ENCODE measurements around the gene HAPLN2.
A peak's percentile ranks its signal among the peaks of the same experiment; 100 is the strongest.
"Not testable (repeated sequence)": the region's sequence is repeated elsewhere in the genome, so short reads cannot be mapped to it uniquely, and the experiment has no call there.

HAPLN2 gene

GRCh38 chr1:156623946-156624813 is 5.0 kb downstream of the HAPLN2 start:
- DNase-seq, result peak in 3 of 6 experiments; percentile 16 to 41 (median 31)

- DNase-seq, result peak in 2 of 6 experiments; percentile 26 to 31
These were observed 5.7 kb downstream of the HAPLN2 start for GRCh38 chr1:156624814-156625435.

GRCh38 chr1:156625436-156626078 is 6.3 kb downstream of the HAPLN2 start:
- DNase-seq, result peak; percentile 19 to 77 (median 68)

- no peak for DNase-seq
These were observed 6.8 kb downstream of the HAPLN2 start for GRCh38 chr1:156626079-156626438.

GRCh38 chr1:156627313-156627880 is 8.2 kb downstream of the HAPLN2 start:
- DNase-seq, result peak in 5 of 6 experiments; percentile 5 to 30 (median 18)

- no peak for DNase-seq
These were observed 10.7 kb downstream of the HAPLN2 start for GRCh38 chr1:156629823-156630449.

GRCh38 chr1:156631152-156631551 is 11.9 kb downstream of the HAPLN2 start:
- DNase-seq, result not testable (repeated sequence)

- DNase-seq, result no peak
These were observed 13.1 kb downstream of the HAPLN2 start for GRCh38 chr1:156632355-156632754.

GRCh38 chr1:156638189-156638985 is 19.2 kb downstream of the HAPLN2 start:
- DNase-seq, result no peak

- DNase-seq, result no peak
These were observed 20.4 kb downstream of the HAPLN2 start for GRCh38 chr1:156639601-156640101.

GRCh38 chr1:156640842-156641706 is 21.9 kb downstream of the HAPLN2 start:
- no peak for DNase-seq

- peak in 3 of 6 experiments; percentile 17 to 28 (median 18) for DNase-seq
These were observed 22.6 kb downstream of the HAPLN2 start, which contains the start of gene BCAN for GRCh38 chr1:156641761-156642264. TSS of gene BCAN (plus strand) at chr1:156642117. CDS start at chr1:156646055, 3,938 bp downstream.

GRCh38 chr1:156642265-156643048 is 23.2 kb downstream of the HAPLN2 start:
- peak in 1 of 6 experiments; percentile 21 for DNase-seq

- DNase-seq, result no peak
These were observed 24.0 kb downstream of the HAPLN2 start for GRCh38 chr1:156643049-156643777.

- DNase-seq, result peak in 3 of 6 experiments; percentile 31 to 39 (median 35)
These were observed 24.5 kb downstream of the HAPLN2 start for GRCh38 chr1:156643778-156644092.

GRCh38 chr1:156644146-156644545 is 24.9 kb downstream of the HAPLN2 start:
- DNase-seq, result no peak

GRCh38 chr1:156644640-156645039 is 25.4 kb downstream of the HAPLN2 start:
- DNase-seq, result no peak

- DNase-seq, result no peak
These were observed 25.8 kb downstream of the HAPLN2 start for GRCh38 chr1:156645056-156645455.

GRCh38 chr1:156645666-156646065 is 26.5 kb downstream of the HAPLN2 start:
- no peak for DNase-seq
